ENCODE results near the gene NHLRC4.

Gene NHLRC4

GRCh38 chr16:556474-557173, 10.2 kb upstream of the NHLRC4 start:
- TF ChIP-seq ZFX (IDR thresholded peaks at IDR 0.05; ENCODE audit: borderline replicate concordance) (no peak), CTCF (IDR thresholded peaks at IDR 0.05) (no peak)
- no peak overlapping the region for H3K27ac ChIP-seq

GRCh38 chr16:557463-558297, 9.1 kb upstream of the NHLRC4 start:
- TF ChIP-seq CTCF (IDR thresholded peaks at IDR 0.05) = no peak
- TF ChIP-seq ZFX (IDR thresholded peaks at IDR 0.05; ENCODE audit: borderline replicate concordance) = no peak
- no peak overlapping the region for H3K27ac ChIP-seq

- no peak for TF ChIP-seq CTCF (IDR thresholded peaks at IDR 0.05)
- TF ChIP-seq ZFX (IDR thresholded peaks at IDR 0.05; ENCODE audit: borderline replicate concordance) = no peak
- H3K27ac ChIP-seq = no peak overlapping the region
Observed at GRCh38 chr16:558298-559020, 8.3 kb upstream of the NHLRC4 start.

- no peak overlapping the region for H3K27ac ChIP-seq
- TF ChIP-seq ZFX (IDR thresholded peaks at IDR 0.05; ENCODE audit: borderline replicate concordance) = no peak
- TF ChIP-seq CTCF (IDR thresholded peaks at IDR 0.05) = no peak
Observed at GRCh38 chr16:559021-559380, 7.8 kb upstream of the NHLRC4 start.

- no peak overlapping the region for H3K27ac ChIP-seq
- no peak for TF ChIP-seq ZFX (IDR thresholded peaks at IDR 0.05; ENCODE audit: borderline replicate concordance)
- TF ChIP-seq CTCF (IDR thresholded peaks at IDR 0.05) = no peak
Observed at GRCh38 chr16:559411-560203, 7.2 kb upstream of the NHLRC4 start.

GRCh38 chr16:560204-560700, 6.6 kb upstream of the NHLRC4 start, which contains the start of gene PRR35:
Gene PRR35, plus strand, starts transcription at chr16:560394. Its CDS starts 2,901 bp downstream, at chr16:563295.
- TF ChIP-seq ZFX (IDR thresholded peaks at IDR 0.05; ENCODE audit: borderline replicate concordance) = no peak
- no peak for TF ChIP-seq CTCF (IDR thresholded peaks at IDR 0.05)

More at GRCh38 chr16:560204-560700, 6.6 kb upstream of the NHLRC4 start, which contains the start of gene PRR35:
- H3K27ac ChIP-seq = no peak within 1 kb of the TSS

Data from 22Rv1 (cell line).